CD4-positive, alpha-beta T cell treated with Interleukin-4 for 4 hours (primary cell): ENCODE measurements around the gene TMEM30B.

Experiments
- DNase-seq: peaks from one replicate; pipeline ENCODE4 v3.0.0-alpha.2; 2020

TMEM30B gene

DNA sequence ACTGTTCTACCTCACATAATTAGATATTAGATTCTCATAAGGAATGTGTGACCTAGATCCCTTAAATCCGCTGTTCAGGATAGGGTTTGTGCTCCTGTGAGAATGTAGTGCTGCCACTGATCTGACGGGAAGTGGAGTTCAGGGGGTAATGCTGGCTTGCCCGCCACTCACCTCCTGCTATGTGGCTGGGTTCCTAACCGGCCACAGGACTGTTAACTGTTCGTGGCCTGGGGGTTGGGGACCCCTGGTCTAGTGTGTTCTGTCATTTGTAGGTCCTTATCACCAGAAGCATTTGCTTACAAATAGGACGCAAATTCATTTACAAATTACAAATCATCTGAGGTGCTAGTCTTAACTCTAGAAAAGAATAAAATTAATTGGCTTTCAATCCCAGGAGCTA is 16.4 kb upstream of the TMEM30B start:
- DNase-seq: no peak

GRCh38 chr14:61296719-61297502 is 15.8 kb upstream of the TMEM30B start:
- DNase-seq: peak; percentile 76

GRCh38 chr14:61296151-61296550 is 15.0 kb upstream of the TMEM30B start:
- DNase-seq: no peak

- no peak for DNase-seq
Observed at GRCh38 chr14:61290701-61291100, 9.6 kb upstream of the TMEM30B start.

DNA sequence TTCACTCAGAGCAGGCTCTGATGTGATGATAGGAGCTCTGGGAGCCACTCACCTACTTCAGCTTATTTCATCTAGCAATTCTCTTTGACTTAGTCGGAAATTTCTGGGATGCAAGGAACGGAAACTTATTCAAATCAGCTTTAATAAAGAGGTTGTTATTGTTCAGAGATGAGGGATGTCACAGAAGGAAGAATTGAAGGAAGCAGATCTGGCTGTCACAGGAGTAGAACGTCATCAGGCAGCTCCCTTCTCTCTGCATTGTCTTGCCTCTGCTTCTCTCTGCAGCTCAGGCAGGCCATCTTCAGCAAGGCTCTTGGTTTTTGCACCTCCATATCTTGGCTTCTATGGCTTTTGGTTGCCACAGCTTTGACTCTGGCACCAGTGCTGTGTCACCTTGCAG is 7.6 kb upstream of the TMEM30B start:
- DNase-seq: no peak

DNA sequence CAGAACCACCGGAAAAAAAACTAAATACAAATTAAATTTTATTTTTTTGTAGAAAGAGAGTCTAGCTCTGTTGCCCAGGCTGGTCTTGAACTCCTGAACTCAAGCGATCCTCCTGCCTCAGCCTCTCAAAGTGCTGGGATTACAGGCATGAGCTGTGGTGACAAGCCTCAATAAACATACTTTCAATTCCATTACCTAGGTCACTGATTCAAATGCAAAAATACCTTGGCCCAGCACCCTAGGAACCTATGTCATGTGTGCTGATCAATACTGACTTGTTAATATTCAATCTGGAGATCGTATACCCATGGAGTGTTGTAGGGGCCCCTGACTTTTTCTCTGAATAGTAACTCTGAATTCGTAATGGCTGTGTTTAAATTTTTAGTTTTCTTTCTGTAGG is 7.1 kb upstream of the TMEM30B start:
- no peak for DNase-seq

DNA sequence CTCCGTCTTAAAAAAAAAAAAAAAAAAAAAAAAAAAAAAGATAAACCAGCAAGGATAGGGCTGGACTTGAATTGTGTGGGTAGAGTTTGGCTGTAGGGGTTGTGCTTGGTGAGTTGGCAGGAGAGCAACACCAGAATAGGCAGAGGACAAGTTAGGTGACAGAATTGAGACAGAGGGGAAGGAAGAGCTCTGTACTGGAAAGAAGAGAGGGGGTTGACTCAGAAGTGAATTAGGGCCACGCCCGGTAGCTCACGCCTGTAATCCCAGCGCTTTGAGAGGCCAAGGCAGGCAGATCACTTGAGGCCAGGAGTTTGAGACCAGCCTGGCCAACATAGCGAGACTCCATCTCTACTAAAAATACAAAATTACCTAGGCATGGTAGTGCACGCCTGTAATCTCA is 6.1 kb upstream of the TMEM30B start:
- DNase-seq: no peak

GRCh38 chr14:61285364-61285763 is 4.2 kb upstream of the TMEM30B start:
- no peak for DNase-seq

DNA sequence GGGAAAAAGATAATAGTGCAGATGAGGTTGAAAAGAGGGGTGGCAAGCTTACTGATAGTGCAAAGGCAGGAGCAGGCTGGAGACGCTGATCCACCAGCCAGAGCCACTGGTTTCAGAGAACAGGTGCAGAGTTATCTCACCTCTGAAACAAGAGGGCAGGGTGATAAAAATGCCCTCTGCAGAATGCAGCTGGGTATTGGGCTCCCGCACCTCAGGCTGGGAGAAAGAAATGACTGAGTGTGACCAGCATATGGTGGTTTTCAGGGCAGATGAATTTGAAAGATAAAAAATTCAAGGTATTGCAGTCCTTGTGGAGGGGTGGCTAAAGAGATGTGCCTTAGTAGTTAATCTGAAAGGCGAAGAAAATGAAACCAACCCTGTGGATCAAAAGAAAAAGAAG is 2.9 kb upstream of the TMEM30B start:
- DNase-seq: no peak

DNA sequence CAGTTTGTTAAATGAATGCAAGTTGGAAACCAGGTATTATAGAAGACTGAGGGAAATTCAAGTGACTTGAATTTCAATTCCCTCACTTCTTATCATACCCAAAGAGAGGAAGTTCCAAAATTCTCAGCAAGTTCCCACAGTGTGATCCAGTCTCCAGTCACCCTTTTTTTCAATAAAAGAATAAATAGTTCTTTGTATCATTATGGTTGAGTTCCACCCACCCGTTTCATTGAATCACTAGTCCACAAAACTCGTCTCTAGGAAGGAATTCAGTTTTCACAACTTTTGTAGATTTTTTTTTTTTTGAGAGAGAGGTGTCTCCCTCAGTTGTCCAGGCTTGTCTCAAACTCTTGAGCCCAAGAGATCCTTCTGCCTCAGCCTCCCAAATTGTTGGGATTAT is 1.6 kb upstream of the TMEM30B start:
- DNase-seq: no peak

DNA sequence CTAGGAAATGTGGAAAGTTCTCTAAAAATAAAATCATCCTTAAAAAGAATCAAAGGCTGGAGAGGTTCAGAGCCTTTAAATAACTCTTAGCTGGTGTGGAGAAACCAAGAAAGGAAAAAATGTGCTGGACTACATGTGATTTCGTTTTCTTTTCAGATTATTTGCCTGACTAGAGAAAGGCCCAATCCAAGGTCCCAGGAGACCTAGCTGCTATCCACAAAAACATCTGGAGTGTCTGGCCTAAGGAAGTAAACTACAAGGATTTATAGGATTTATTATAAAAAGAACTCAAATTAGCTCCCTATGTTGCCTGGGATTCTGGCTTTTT is 774 bp upstream of the TMEM30B start:
- no peak for DNase-seq

- DNase-seq: peak; percentile 77
Observed at GRCh38 chr14:61280526-61281185, 482 bp downstream of the TMEM30B start.

DNA sequence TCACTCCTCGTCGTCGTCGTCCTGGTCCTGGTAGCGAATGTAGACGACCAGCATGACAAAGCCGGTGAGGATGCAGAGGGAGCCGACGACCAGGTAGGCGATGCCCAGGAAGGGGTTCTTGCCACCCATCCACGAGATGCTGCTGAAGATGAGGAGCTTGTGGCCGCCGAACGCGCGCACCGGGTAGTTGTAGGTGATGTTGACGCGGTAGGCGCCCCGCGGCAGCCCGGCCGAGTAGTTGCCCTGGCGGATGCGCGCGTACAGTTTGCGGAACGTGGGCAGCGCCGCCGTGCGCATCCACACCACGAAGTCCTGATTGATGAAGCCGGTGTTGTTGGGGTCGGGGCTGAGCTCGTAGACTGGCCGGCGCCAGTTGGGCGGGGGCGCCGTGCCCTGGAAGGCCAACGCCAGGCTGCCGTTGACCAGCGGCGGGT is 1.0 kb downstream of the TMEM30B start:
- DNase-seq: peak; percentile 32

GRCh38 chr14:61279082-61279481 is 2.1 kb downstream of the TMEM30B start:
- DNase-seq: no peak

GRCh38 chr14:61277784-61278183 is 3.4 kb downstream of the TMEM30B start:
- no peak for DNase-seq

GRCh38 chr14:61277232-61277631 is 3.9 kb downstream of the TMEM30B start:
- DNase-seq: no peak

DNA sequence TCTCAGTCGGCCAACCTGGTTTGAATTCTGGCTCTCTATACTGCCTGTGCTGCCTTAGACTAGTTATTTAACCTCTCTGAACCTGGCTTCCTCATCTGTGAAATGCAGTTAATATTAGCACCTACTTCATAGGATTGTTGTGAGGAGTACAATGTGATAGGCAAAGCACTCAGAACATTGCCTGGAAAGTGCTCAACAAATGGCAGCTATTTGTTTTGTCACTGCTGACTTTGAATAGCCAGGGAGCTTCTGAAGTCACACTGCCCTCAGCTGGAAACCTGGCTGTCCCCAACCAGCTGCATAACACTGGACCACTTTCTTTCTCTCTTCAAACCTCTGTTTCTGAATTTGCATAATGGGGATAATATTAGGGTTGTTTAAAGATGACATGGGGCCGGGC is 9.6 kb downstream of the TMEM30B start:
- DNase-seq: no peak

DNA sequence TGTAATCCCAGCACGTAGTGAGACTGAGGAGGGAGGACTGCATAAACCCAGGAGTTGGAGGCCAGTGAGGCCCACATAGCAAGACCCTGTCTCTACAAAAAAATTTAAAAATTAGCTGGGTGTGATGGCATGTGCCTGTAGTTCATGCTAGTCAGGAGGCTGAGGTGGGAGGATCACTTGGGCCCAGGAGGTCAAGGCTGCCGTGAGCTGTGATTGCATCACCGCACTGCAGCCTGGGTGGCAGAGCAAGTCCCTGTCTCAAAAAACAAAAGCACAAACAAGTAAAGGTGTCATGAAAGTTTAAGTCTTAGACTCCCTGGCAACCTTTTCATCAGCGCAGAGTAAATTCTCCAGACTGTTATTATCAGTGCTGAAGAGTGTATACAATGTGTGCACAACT is 10.4 kb downstream of the TMEM30B start:
- DNase-seq: no peak

- DNase-seq: peak; percentile 81
Observed at GRCh38 chr14:61269321-61270083, 11.6 kb downstream of the TMEM30B start.

GRCh38 chr14:61268812-61269211 is 12.3 kb downstream of the TMEM30B start:
- no peak for DNase-seq

DNA sequence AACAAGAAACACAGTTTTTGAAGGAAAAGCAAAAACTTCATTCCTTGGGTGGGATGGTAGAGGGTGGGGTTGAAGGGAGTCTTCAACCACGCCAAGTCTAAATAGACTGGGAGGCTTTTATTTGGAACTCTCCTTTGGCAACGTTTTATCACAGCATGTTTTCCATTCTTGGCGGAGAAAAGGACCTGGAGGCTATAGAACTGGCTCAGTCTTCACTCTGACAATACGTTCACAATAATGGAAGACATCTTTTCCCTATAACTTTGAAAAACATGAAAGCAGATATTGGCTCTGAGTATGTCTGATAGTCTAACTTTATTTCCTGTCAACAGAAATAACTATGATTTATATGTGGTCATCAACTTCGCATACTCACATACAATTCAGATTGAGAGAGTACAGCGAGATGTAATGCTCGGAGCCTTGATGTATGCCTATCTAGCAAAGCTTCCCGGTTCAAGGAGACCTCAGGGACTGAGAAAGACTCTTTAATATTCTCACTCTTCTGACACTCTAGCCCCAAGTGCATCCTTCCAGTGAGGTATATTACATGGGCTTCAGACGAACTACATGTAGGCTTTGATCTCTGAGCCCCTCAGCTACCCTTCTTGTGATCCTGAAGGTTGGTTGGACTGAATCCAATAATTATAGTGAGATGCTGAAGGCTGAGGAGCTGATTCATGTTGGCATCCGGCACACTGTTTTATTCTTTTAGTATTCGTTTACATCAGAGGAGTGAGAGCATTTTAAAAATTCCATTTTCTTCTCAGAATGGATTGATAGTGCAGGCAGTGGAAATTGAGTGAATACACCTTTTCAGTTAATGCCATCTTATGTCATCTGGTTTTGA is 14.0 kb downstream of the TMEM30B start:
- DNase-seq: no peak

DNA sequence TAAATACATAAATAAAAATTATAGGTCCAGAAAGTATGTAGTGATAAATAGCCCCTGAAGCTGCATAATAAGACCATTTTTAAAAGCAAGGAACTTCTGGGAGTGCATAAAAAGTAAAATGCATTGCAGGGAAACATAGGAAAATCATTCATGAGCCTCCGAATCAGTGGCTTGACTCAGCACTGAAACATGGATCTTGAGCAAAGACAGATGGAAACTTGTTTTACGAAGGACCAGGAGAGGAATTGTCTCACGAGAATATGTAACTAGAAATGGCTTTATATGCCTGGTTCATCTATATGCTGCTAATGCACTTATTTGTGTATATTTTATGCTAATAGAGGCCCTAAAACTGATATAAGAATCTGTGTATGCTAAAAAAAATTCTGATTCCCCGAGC is 14.7 kb downstream of the TMEM30B start:
- no peak for DNase-seq

DNA sequence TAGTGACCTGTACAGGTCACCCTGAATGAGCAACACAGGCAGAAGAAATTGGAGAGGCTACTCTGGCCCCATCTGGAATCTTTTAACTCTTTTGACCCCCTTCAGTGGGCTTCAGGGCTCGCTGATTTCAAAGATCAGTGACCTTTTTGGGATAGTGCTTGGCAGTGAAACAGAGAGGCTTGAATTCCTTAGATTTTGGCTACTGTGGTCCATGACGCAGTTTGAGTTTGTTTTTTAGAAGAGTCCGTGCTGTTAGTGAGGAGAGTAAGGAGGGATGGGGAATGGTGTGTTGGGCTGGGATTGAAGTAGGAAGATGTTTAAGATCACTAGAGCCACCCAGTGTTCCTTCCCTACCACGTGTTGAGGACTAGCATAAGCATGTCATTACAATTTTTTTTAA is 16.5 kb downstream of the TMEM30B start:
- DNase-seq: no peak
